Mammary epithelial cell (primary cell): ENCODE measurements around the gene WDR18.

Experiments used
- EZH2 ChIP-seq: IDR thresholded peaks from 2 replicates; pipeline ENCODE4 v1.6.1; 2012; ENCODE audit warnings: low read length, inconsistent platforms, borderline replicate concordance
- TF ChIP-seq, protein P1 (sequence below), 2 donors: IDR thresholded peaks in 1 of 2; conservative IDR thresholded peaks in 1 of 2; 2 replicates each; pipeline ENCODE4 v1.5.1; 2011 to 2012; ENCODE audit warnings: inconsistent platforms in 2 of 2, low read length in 2 of 2, mild to moderate bottlenecking in 2 of 2, control low read depth in 1 of 2, low read depth in 1 of 2; ENCODE audit not compliant: insufficient read depth in 1 of 2; ENCODE audit errors: extremely low read depth in 1 of 2

DNA sequence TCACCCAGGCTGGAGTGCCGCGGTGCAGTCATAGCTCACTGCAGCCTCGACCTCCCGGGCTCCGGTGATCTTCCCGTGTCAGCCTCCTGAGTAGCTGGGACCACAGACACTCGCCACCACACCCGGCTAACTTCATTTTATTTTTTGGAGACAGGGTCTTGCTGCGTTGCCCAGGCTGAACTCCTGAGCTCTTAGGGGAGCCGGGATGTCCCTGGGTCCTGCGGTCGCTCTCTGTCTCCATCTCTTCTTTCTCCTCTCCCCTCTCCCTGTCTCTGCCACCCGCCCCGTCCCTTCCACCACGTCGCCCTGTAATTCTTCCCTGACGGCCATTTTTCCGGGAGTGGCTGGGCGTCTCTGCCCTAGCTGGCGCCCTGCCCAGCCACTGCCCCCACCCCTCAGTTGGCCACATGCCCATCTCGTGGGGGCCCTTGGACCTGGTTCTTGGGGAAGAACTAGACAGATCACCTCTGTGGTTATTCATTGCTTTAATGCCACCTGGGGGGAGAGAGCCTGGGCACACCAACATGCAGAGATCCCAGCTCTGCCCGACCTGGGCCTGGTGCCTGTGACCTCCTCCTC is 39.4 kb upstream of the WDR18 start:
- TF ChIP-seq, protein P1, sequence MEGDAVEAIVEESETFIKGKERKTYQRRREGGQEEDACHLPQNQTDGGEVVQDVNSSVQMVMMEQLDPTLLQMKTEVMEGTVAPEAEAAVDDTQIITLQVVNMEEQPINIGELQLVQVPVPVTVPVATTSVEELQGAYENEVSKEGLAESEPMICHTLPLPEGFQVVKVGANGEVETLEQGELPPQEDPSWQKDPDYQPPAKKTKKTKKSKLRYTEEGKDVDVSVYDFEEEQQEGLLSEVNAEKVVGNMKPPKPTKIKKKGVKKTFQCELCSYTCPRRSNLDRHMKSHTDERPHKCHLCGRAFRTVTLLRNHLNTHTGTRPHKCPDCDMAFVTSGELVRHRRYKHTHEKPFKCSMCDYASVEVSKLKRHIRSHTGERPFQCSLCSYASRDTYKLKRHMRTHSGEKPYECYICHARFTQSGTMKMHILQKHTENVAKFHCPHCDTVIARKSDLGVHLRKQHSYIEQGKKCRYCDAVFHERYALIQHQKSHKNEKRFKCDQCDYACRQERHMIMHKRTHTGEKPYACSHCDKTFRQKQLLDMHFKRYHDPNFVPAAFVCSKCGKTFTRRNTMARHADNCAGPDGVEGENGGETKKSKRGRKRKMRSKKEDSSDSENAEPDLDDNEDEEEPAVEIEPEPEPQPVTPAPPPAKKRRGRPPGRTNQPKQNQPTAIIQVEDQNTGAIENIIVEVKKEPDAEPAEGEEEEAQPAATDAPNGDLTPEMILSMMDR (conservative IDR thresholded peaks at IDR 0.05 in 1 of 2, IDR thresholded peaks at IDR 0.05 in 1 of 2; ENCODE audit: extremely low read depth in 1 of 2, insufficient read depth in 1 of 2, low read depth in 1 of 2, low read length in 2 of 2) = no peak
- no peak for TF ChIP-seq EZH2
